Mesenteric fat pad (tissue), 1 donor: Measurements from ENCODE around the gene ANKS1B. TPM values are rescaled to one million over a fixed set of nuclear protein-coding genes. Genes with fewer than 3 reads are reported as not detected.
"Not testable (repeated sequence)": the region's sequence is repeated elsewhere in the genome, so short reads cannot be mapped to it uniquely, and the experiment has no call there.

ENCODE experiments used
- DNase-seq: peaks from one replicate; pipeline ENCODE4 v3.0.0-alpha.2; 2020; ENCODE audit warnings: low spot score
- total RNA-seq: library from RNA; stranded (reverse); fragmentation: NEBNext Ultra II Directional; extraction: Animal tissue kit (Norgen Biotek cat#: 25700); gene quantifications from one replicate; pipeline ENCODE4 v1.2.1, GENCODE V29; 2021
- donor health status: DM: yes; HTN: yes; CAD: no.

Gene ANKS1B
- total RNA-seq, 1 donor from 2014 or later, result 5.3 TPM

DNA sequence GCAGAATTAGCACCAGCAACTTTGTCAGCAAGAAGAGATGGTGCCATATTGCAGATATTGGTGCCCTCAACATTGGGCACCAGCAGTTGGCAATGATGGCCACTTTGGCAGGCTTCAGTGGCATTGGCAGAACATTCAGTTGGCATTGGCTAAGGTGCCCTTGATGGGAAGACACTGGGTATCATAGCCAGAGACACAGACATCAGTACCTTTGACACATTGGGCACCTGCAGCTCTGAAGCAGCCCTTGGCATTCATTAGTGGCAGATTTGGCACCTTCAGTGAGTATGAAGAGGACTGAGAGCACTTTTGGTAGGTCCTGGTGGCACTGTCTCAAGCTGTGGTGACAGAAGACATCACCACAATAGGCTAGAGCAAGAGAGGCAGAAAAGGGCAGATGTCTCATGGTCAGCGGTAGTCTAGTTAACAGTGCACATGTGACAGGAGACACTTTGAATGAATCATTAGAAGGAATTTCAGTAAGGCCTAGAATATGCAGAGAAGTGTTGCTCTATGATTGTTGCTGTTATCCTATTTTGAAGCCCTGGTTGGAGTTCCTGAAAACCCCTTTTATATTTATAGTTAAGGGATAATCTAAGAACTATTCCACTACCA lies 917.5 kb downstream of the ANKS1B start:
- no peak for DNase-seq

DNA sequence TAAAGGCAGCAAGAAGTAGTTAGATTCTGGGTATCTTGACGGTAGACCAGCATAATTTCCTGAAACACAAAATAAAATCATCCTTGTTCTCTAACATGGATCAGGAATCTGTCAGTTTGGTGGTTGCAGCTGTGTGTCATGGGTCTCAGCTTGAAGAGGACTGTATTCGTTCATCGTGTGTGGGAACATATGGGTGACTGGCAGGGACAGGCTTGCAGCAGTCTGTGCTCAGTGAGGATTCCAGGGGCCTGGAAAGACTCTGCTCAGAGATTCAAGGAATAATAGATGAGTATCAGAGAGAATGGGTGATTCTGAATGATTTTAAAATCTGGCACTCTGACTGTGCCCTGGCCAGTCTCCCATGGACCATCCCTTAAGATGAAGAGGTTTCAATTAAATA lies 918.0 kb downstream of the ANKS1B start:
- no peak for DNase-seq

DNA sequence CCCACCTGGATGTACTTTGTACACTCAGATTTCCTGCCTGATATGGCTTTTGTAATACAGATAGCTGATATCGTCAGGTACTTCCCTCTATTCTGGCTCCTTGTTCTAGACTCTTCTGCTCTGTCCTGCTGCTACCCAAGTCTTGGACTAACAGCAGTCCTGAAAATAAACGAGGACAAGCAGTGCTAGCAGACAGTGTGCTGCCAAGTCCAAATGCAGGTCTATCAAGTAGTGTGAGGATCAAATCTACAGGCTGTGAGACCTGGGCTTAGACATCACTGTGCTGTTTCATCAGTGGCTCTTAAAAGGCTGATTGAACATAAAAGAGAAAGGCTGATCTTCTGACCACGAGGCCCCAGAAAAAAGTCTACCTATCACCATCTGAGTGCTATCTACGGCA lies 921.6 kb downstream of the ANKS1B start:
- no peak for DNase-seq

DNA sequence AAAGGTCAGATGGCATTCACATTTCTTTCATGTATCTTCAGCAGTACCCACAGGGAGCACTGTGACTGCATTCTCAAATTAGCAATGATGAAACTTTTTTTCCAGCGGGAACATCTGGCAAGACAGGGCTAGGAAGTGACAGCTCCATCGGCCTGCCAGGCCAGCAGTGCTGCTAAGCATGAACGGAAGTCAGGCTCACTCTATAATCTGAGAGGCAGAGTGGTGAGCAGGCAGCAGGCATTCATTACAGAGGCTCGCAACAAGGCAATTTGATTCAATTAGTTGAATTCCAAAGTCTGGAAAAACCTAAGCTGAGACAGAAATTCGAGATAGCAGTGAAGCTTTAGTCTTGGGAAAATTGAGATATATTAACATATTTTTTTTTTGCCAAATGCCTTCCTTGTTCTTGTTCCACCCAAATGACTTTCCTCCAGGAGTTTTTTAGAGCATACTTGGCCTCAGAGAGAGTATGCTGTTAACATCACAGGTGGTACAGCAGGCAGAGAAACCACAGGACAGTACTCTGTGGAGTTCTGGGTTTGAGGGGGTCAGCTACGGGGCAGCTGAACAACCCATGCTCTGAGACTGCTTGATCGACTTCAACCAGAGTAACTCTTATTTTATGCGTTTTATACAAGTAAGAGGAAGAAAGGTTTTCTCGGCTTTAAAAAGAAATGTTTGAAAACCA lies 924.8 kb downstream of the ANKS1B start:
- no peak for DNase-seq

GRCh38 chr12:99057670-99058069 lies 927.1 kb downstream of the ANKS1B start:
- no peak for DNase-seq

DNA sequence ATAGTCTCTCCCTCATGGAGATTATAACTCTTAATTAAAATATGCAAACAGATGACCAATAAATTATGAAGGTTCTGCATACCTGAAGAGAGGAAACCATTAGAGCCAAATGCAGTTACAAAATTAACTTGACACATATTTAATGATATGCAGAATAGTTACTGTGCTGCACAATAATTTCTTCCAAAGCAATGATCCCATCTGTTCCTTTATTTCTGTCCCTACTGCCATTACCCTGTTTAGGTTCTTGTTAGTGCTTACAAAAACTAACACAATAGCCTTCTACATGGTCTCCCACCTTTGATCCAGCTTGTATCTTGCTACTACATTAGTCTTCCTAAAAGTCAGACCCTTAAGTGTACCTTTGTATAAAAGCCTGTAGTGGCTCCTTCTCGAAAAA lies 928.5 kb downstream of the ANKS1B start:
- no peak for DNase-seq

- DNase-seq, result no peak
Measured at GRCh38 chr12:99055299-99055698, 929.4 kb downstream of the ANKS1B start.

DNA sequence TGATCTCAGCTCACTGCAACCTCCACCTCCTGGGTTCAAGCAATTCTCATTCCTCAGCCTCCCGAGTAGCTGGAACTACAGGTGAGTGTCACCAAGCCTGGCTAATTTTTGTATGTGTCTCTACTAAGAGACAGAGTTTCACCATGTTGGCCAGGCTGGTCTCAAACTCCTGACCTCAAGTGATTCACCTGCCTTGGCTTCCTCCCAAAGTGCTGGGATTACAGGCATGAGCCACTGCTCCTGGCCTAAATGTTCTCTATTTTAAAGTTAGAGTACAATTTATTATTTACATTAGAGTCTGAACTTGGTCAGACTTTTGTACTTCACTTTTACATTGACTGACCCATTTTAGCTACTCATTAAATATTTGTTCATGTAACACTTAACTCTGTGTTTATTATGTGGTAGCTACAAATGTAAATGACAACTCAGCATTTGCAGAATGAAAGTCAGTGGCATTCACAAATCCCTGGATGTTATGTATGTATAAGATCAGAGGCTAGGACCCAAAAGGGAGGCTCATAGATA lies 930.1 kb downstream of the ANKS1B start:
- DNase-seq, result no peak

- DNase-seq, result no peak
Measured at GRCh38 chr12:99053616-99054362, 930.9 kb downstream of the ANKS1B start.

DNA sequence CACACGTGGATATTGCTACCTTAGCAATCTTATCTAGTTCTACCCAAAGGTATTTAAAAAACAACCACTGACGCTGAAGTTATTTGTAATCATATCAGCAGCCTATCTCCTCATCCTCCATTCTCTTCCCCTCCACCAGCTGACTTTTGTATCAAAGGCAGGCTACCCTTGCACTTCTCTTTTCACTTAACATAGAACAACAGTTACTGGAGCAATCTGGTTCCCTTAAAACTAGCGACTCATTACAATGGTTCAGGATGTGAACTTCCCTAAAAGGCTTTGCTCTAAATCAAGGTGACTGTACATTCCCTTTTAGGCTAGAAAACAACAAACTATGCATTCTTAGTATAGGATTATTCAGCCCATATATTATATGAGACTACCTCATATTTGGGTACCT lies 935.0 kb downstream of the ANKS1B start:
- no peak for DNase-seq

- DNase-seq, result no peak
Measured at GRCh38 chr12:99045158-99045557, 939.6 kb downstream of the ANKS1B start.

- DNase-seq, result no peak
Measured at GRCh38 chr12:99043319-99043914, 941.3 kb downstream of the ANKS1B start.

- DNase-seq, result no peak
Measured at GRCh38 chr12:99042226-99042625, 942.5 kb downstream of the ANKS1B start.

DNA sequence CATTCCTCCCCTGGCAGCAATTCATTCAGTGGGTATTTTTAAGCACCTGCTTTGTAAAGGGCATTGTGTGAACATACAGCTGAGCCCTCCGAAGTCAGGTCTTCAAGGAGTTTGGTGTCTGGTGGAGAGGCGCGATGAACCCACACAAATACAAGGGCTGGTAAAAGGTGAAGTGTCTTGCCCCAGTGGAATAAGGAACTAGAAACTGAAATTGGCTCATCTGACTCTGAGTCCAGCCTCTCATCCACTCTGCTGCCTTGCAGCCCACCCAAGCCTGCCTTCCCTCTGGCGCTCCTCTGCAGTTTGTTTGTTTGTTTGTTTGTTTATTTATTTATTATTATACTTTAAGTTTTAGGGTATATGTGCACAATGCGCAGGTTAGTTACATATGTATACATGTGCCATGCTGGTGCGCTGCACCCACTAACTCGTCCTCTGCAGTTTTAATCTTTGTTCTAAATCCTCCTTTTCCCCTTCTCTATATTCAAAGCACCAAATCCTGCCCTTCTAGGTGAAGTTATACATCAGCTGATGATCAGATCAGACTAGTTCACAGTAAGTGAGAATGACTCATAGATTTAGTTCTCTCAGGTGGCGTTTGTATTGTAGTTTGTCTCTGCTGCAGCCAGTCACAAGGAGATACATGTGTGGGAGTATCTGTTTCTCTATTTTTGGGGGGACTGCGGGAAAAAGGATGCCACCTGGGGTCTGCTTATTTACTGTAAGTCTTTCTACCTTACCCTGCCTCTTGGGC lies 945.2 kb downstream of the ANKS1B start:
- no peak for DNase-seq

DNA sequence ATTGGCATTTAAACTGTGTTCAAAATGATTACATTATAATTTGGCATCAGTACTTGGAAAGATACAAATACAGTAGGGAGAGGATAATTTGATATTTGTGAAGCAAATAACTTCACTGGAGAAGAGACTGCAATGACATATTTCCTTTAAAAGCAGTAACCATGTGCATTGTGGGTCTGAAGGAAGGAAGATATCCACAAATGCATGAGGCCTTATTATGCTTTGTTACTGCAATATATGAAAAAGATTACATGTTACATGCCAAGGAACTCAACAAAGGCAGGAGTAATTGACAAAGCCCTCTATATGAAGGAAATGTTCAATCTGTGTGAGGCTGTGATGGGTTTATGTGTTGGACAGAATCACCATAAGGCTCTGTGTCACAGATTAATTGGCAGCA lies 948.2 kb downstream of the ANKS1B start:
- no peak for DNase-seq

- no peak for DNase-seq
Measured at GRCh38 chr12:99035803-99036202, 948.9 kb downstream of the ANKS1B start.

- DNase-seq, result not testable (repeated sequence)
Measured at GRCh38 chr12:99034201-99034600, 950.5 kb downstream of the ANKS1B start.

DNA sequence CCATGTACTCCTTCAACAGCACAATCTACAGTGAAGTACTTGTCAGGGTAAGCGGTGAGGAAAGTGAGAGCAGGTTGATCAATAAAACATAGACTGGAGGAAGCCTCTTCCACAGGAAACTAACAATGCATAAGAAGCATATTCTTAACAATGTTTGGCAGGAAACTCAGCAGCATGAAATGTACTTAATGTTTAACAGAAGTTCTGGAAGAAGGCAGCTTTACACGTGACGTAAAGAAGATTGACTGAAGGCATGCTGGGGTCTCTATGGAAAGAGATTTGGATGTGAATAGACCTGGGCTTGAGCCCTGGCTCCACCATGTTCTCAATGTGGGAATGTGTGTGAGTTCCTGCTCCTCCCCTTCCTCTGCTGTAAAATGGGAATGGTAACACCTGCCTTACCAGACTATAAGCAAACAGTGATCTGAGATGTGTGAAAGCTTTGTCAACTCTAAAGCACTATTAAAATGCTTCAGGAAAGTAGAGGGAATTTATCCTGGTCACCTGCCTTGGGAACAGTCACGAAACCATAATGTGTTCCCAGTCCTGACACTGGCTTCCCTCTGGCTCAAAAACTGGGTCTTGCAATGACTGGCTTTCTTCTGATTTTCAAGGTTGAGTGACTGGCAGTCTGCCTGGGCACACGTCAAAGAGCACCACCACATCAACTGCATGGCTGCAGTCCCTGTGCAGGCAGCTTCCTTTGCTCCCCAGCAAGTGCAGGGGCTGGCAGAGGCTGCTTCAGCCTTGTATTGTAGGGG lies 955.0 kb downstream of the ANKS1B start:
- no peak for DNase-seq

DNA sequence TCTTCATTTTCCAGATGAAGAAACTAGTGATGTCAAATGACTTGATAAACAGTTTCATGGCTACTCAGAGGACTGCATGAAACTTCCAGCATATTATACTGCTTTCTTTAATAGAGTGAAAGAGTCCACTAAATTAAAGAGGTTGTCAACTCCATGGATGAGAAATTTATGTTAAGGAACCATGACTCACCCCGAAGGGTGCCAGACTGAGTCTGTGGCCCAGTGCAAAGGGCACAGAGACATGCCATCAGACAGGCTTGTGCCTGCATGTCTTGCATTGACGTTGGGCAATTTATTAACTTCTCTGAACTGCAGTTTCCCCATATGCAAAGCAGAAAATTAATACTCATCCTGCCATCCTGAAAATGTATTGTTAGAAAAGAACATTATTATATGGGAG lies 957.3 kb downstream of the ANKS1B start:
- DNase-seq, result no peak

DNA sequence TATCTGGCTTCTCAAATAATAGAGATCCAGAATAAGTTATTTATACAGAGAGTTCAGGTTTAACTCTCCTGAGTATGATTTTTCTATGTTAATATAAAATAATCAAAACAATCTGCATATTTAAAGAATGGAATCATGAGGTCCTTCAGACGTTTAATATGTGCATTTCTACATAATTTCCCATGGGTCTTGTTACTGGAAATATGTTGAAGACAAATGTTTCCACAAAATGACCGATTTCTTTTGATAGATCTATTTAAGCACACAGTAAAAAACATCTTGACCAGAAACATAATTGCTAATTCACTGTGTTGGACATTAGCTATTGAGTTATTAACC lies 957.7 kb downstream of the ANKS1B start:
- DNase-seq, result no peak
